ENCODE data around the gene RNASEH1. TPM values are rescaled to one million over a fixed set of nuclear protein-coding genes. Genes with fewer than 3 reads are reported as not detected.

Gene RNASEH1
- total and polyA plus RNA-seq, 2 donors (not counting 1 experiment from before 2014, with no cell fraction given): 23.8 to 31.2 TPM

- no peaks in the 10 kb centered on the region for H3K9me3 ChIP-seq (ENCODE audit: control insufficient read depth, insufficient read depth, low read depth, low read length)
- H2AFZ ChIP-seq (ENCODE audit: low read length): no peak overlapping the region
- no peaks in the 10 kb centered on the region for H4K20me1 ChIP-seq (ENCODE audit: control insufficient read depth, extremely low read depth, insufficient read depth, low read length)
- DNase-seq (ENCODE audit: low read depth in 2 of 2): no peak
- no peak overlapping the region for H3K27ac ChIP-seq (ENCODE audit: insufficient read depth, low read length)
- TF ChIP-seq CTCF (conservative IDR thresholded peaks at IDR 0.05 in 1 of 2, IDR thresholded peaks at IDR 0.05 in 1 of 2; ENCODE audit: low read depth in 1 of 2, low read length in 2 of 2): no peak
- no peak for TF ChIP-seq EZH2 (IDR thresholded peaks at IDR 0.05; ENCODE audit: low read length, missing control alignments)
- no peaks in the 10 kb centered on the region for H3K36me3 ChIP-seq (ENCODE audit: control insufficient read depth, insufficient read depth, low read length)
- no peaks in the 10 kb centered on the region for H3K4me1 ChIP-seq (ENCODE audit: control insufficient read depth, extremely low read depth, insufficient read depth, low read length)
- no peak overlapping the region for H3K4me2 ChIP-seq (ENCODE audit: extremely low read depth, insufficient read depth, low read length)
- H3K27me3 ChIP-seq (ENCODE audit: control insufficient read depth, insufficient read depth, low read length): no peaks in the 10 kb centered on the region
- H3K79me2 ChIP-seq (ENCODE audit: control insufficient read depth, insufficient read depth, low read length): no peaks in the 10 kb centered on the region
- no peak overlapping the region for H3K9ac ChIP-seq (ENCODE audit: insufficient read depth, low read length)
- no peak overlapping the region for H3K4me3 ChIP-seq (replicated peaks in 1 of 4; ENCODE audit: control extremely low read depth in 1 of 4, insufficient read depth in 1 of 4, low read depth in 3 of 4, low read length in 4 of 4)
Measured at GRCh38 chr2:3565117-3565516, 7.0 kb upstream of the RNASEH1 start.

- no peak for TF ChIP-seq CTCF (conservative IDR thresholded peaks at IDR 0.05 in 1 of 2, IDR thresholded peaks at IDR 0.05 in 1 of 2; ENCODE audit: low read depth in 1 of 2, low read length in 2 of 2)
- no peak for TF ChIP-seq EZH2 (IDR thresholded peaks at IDR 0.05; ENCODE audit: low read length, missing control alignments)
- H3K4me2 ChIP-seq (ENCODE audit: extremely low read depth, insufficient read depth, low read length): no peak overlapping the region
- H3K9me3 ChIP-seq (ENCODE audit: control insufficient read depth, insufficient read depth, low read depth, low read length): no peaks in the 10 kb centered on the region
- H3K4me1 ChIP-seq (ENCODE audit: control insufficient read depth, extremely low read depth, insufficient read depth, low read length): no peaks in the 10 kb centered on the region
- no peak for DNase-seq (ENCODE audit: low read depth in 2 of 2)
- no peak overlapping the region for H2AFZ ChIP-seq (ENCODE audit: low read length)
- no peak overlapping the region for H3K27ac ChIP-seq (ENCODE audit: insufficient read depth, low read length)
- no peak overlapping the region for H3K9ac ChIP-seq (ENCODE audit: insufficient read depth, low read length)
- H3K4me3 ChIP-seq (replicated peaks in 1 of 4; ENCODE audit: control extremely low read depth in 1 of 4, insufficient read depth in 1 of 4, low read depth in 3 of 4, low read length in 4 of 4): no peak overlapping the region
- no peaks in the 10 kb centered on the region for H3K27me3 ChIP-seq (ENCODE audit: control insufficient read depth, insufficient read depth, low read length)
- H4K20me1 ChIP-seq (ENCODE audit: control insufficient read depth, extremely low read depth, insufficient read depth, low read length): no peaks in the 10 kb centered on the region
- H3K36me3 ChIP-seq (ENCODE audit: control insufficient read depth, insufficient read depth, low read length): no peaks in the 10 kb centered on the region
- no peaks in the 10 kb centered on the region for H3K79me2 ChIP-seq (ENCODE audit: control insufficient read depth, insufficient read depth, low read length)
Measured at GRCh38 chr2:3563521-3563976, 5.4 kb upstream of the RNASEH1 start.

- Histone ChIP-seq H3K79me2 (ENCODE audit: control insufficient read depth, insufficient read depth, low read length) (peaks cover 26% of the 10 kb centered on the region), H3K27ac (ENCODE audit: insufficient read depth, low read length) (peak overlapping the region; percentile 91), H3K4me1 (ENCODE audit: control insufficient read depth, extremely low read depth, insufficient read depth, low read length) (no peaks in the 10 kb centered on the region), H3K4me2 (ENCODE audit: extremely low read depth, insufficient read depth, low read length) (peak overlapping the region; percentile 95), H3K4me3 (replicated peaks in 1 of 4; ENCODE audit: control extremely low read depth in 1 of 4, insufficient read depth in 1 of 4, low read depth in 3 of 4, low read length in 4 of 4) (peak overlapping the region; percentile 61 to 98 (median 83)), H3K9me3 (ENCODE audit: control insufficient read depth, insufficient read depth, low read depth, low read length) (no peaks in the 10 kb centered on the region), H3K36me3 (ENCODE audit: control insufficient read depth, insufficient read depth, low read length) (peaks cover 6% of the 10 kb centered on the region), H3K9ac (ENCODE audit: insufficient read depth, low read length) (peak overlapping the region; percentile 95), H2AFZ (ENCODE audit: low read length) (no peak overlapping the region), H4K20me1 (ENCODE audit: control insufficient read depth, extremely low read depth, insufficient read depth, low read length) (no peaks in the 10 kb centered on the region), H3K27me3 (ENCODE audit: control insufficient read depth, insufficient read depth, low read length) (no peaks in the 10 kb centered on the region)
- TF ChIP-seq EZH2 (IDR thresholded peaks at IDR 0.05; ENCODE audit: low read length, missing control alignments) (no peak), CTCF (conservative IDR thresholded peaks at IDR 0.05 in 1 of 2, IDR thresholded peaks at IDR 0.05 in 1 of 2; ENCODE audit: low read depth in 1 of 2, low read length in 2 of 2) (no peak)
- DNase-seq (ENCODE audit: low read depth in 2 of 2): no peak
Measured at GRCh38 chr2:3557639-3558204, 411 bp downstream of the RNASEH1 start.

All from fibroblast of lung (primary cell).